ENCODE results near the gene HIGD2B.
"Not testable (repeated sequence)": the region's sequence is repeated elsewhere in the genome, so short reads cannot be mapped to it uniquely, and the experiment has no call there.

Gene HIGD2B, protein sequence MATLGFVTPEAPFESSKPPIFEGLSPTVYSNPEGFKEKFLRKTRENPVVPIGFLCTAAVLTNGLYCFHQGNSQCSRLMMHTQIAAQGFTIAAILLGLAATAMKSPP

GRCh38 chr15:72685925-72686794 lies at the start of gene HIGD2B, which contains the start of gene BBS4:
Gene HIGD2B, minus strand, starts transcription at chr15:72686182. Its CDS starts 9,808 bp downstream, at chr15:72676374.
Gene BBS4, plus strand, starts transcription at chr15:72686207. Its CDS starts 21 bp downstream, at chr15:72686228.
- DNase-seq: no peak

DNA sequence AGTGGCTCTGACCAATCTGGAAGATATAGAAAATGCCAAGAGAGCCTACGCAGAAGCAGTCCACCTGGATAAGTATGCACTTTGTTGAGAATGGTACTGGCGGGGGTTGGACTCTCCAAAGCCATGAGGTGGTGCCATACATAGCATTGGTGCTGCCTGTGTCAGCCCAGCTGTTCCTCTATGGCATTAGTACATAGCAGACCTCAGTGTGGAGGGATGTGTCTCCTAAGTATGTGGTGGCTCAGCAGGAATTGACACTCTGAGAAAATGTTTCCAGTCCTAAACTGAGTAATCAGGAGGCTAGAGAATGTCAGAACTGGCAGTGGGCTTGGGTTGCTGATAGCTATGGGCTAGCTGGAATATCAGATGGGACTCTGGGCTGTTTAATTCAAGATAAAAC lies 49.1 kb upstream of the HIGD2B start:
- DNase-seq: no peak

- DNase-seq: no peak
Measured at GRCh38 chr15:72733941-72734738, 48.2 kb upstream of the HIGD2B start.

DNA sequence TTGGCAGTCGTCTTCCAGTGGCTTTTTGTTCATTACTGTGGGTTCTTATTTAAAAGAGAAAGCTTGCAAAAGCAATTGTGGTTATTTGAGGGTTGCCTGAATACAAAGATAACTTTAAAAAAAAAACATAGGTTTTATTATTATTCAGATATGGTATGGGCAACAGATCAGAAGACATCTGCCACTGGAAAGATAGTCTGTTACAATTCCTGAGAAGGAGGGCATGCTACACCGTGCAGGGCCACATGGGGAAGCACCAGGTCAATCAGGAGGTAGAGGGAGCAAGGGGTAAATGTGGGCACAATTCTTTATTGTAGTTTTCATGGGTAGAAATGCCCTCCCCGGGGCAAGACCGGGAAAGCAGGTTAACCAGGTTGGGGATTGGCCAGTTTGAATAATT lies 46.5 kb upstream of the HIGD2B start:
- DNase-seq: no peak

GRCh38 chr15:72732086-72732485 lies 46.1 kb upstream of the HIGD2B start:
- no peak for DNase-seq

DNA sequence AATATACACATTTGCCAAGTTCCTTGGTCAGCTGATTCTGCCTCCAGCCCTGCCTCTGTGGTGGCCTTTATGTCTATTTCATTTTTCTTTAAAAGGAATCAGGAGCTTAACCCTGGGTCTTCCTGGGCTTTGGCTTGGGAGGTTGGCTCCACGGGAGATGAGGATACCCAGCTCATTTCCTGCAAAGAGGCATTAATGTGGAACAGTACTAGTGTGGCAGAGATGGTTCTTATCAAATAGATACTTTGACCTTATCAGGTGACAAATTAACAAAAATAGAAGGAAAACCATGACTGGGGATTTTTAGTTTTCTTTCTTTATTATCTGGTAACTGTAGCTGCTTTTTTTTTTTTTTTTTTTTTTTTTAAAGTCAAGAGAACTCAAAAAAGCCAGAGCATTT lies 42.8 kb upstream of the HIGD2B start:
- no peak for DNase-seq

- DNase-seq: not testable (repeated sequence)
Measured at GRCh38 chr15:72728249-72728648, 42.3 kb upstream of the HIGD2B start.

- no peak for DNase-seq
Measured at GRCh38 chr15:72727154-72727553, 41.2 kb upstream of the HIGD2B start.

- DNase-seq: not testable (repeated sequence)
Measured at GRCh38 chr15:72725851-72726250, 39.9 kb upstream of the HIGD2B start.

DNA sequence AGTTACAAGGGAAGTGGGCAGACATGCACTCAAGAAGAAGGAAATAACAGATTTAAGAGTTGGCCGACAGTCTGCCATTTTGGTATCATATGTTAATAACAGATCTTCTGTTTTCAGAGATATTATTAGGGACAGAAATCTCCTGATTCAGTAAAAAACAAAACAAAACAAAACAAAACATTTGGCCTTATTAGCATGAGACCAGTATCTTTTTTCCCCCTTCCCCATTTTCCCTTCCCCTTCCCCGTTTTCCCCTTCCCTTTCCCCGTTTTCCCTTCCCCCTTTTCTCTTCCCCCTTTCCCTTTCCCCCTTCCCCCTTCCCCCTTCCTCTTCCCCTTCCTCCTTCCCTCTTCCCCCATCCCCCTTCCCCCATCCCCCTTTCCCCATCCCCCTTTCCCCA lies 39.5 kb upstream of the HIGD2B start:
- DNase-seq: no peak

GRCh38 chr15:72724028-72724427 lies 38.0 kb upstream of the HIGD2B start:
- no peak for DNase-seq

DNA sequence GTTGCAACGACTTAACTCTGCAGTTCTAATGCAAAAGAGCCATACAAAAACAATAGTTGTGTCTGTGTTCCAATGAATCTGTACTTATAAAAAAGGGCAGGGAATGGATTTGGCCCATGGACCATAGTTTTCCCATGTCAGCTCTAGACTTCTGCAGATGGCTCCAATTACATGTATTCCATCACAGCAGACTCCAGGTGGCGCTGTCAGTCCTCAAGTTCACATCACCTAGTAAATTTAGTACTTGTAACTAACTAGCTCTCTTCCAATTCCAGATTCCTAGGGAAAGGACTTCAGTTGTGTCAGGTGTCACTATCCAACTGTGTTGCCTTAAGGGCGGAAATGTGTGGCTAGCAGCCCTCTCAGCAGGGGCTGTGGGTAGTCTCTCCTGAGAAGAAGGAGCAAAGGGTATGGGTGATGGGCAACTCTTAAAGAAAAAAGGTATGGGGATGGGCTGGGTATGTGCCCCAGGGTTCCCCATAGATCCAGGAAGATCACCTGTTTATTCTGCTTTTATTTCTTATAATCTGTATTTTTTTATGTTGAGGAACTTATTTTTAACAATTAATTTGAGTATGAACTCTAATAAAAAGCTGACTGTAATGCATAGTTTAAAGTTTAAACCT lies 36.2 kb upstream of the HIGD2B start:
- peak; percentile 28 for DNase-seq

DNA sequence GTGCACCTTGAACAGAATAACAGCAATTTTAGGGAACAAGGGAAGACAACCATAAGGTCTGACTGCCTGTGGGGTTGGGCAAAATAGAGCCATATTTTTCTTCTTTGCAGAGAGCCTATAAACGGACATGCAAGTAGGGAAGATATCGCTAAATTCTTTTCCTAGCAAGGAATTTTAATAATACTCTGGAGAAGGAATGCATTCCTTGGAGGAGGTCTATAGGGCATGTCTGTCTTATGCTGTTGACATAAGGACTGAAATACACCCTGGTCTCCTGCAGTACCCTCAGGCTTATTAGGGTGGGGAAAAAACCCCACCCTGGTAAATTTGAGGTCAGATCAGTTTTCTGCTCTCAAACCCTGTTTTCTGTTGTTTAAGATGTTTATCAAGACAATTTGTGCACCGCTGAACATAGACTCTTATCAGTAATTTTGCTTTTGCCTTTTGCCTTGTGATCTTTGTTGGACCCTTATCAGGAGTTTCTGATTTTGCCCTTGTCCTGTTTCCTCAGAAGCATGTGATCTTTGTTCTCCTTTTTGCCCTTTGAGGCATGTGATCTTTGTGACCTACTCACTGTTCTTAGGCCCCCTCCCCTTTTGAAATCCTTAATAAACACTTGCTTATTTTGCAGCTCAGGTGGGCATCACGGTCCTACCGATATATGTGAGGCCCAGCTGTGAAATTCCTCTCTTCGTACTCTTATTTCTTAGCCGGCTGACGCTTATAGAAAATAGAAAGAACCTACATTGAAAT lies 22.7 kb upstream of the HIGD2B start:
- DNase-seq: not testable (repeated sequence)

GRCh38 chr15:72706266-72706665 lies 20.3 kb upstream of the HIGD2B start:
- no peak for DNase-seq

- DNase-seq: no peak
Measured at GRCh38 chr15:72700076-72700475, 14.1 kb upstream of the HIGD2B start.

DNA sequence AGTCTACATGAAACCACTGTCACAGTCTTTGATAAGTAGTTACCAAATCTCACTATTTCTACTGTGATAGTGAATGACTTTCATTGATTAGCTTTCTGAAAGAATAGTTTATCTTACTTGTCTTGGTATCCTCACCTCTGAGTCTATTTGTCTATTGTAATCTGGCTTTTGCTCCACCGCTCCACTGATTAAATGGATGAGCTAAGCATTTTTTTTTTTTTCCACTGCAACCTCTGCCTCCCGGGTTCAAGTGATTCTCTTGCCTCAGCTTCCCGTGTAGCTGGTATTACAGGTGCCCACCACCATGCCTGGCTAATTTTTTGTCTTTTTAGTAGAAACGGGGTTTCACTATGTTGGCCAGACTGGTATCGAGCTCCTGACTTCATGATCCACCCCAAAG lies 13.0 kb upstream of the HIGD2B start:
- DNase-seq: no peak

GRCh38 chr15:72690938-72691337 lies 5.0 kb upstream of the HIGD2B start:
- no peak for DNase-seq

DNA sequence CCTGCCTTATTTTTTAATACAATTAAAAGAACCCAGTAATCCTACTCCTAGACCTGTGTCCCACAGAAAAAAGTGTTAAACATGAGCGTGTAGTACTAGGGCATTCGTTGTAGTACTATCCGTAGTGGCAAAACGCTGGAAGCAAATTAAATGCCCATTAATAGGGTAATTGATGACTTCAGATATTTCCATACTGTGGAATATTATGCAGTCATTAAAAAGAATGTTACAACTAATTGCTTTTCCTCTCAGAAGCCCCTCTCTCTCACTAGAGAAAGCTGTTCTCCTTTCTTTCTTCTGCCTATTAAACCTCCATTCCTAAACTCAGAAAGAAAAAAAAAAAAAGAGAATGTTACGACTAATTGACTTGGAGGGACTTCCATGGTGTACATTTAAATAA lies 2.7 kb upstream of the HIGD2B start:
- DNase-seq: no peak

DNA sequence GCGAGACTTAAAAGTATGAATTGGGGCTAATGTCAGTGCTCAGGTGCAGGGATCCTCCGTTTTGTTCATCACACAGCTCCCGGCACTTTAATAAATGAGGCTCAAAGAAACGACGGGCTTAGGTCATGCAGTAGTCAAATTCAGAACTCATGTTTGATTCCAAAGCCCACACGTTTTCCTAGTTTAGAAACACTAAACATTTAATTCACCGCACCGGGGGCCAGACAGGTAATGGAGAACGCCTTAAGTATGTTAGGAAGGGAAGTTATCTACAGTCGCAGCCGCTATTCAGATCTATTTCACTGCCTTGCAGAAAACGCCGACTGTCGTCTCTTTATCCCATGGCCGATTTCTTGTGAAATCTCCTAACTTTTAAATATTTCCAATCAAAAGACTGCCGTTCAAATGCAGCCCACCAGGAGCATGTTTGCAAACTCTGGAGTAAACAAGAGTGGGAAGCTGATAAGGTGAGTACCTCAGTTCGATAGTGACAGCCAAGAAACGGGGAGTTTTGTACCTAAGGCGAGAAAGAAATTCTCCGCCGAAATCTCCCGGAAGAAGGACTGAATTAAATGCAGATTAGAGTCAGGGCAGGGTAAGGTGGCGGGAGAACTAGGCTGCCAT lies 569 bp downstream of the HIGD2B start:
- no peak for DNase-seq

DNA sequence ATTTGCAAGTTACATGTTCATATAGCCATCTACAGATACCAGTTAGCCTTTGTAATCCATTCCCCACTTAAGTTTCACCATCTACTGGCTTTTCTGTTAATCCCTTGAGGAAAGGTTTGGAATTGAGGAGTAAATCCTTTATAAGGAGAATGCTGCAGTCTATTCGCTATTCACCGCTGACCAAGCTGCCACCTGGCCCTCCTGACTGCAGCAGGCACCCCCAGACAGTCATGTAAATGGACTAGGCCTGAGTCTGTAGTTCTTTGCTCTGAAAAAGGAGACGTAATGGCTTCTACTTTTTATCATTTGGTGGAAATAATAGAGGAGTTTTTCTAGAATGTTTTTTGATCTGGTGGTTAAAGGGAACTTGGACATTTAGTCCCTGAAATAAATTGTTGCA lies 3.2 kb downstream of the HIGD2B start:
- no peak for DNase-seq

- no peak for DNase-seq
Measured at GRCh38 chr15:72680931-72681330, 5.1 kb downstream of the HIGD2B start.

DNA sequence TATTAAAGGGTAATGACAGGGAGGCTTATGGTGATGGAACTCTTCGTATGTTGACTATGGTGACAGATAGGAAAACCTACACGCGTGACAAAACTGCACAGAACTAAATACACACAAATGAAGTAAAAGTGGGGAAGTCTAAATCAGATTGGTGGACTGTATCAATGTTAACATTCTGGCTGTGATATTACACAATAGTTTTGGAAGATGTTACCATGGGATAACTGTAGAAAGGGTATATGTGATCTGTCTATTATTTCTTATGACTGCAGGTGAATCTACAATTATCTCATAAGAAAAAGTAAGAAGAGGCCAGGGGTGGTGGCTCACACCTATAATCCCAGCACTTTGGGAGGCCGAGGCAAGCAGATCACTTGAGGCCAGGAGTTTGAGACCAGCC lies 9.1 kb downstream of the HIGD2B start:
- no peak for DNase-seq

All from GOT3 (cell line).